ENCODE data around the gene DNAJA4.

DNA sequence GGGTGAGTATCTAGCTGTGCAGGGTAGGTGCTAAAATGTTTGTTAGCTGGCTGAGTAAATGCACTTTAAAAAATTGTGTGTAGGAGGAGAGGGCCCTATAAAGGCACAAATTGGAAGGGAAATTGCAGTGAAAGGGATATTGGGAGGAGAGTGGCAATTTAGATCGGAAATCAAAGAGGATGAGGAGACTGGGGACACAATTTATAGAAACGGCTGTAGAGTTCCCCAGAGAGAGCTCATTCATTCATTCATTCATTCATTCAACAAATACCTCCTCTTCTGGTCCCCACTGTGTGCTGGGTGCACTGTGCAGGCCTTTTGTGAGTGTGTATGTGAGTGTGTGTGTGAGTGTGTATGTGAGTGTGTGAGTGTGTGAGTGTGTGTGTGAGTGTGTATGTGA is 2.4 kb downstream of the DNAJA4 start:
- TF ChIP-seq, protein P1, sequence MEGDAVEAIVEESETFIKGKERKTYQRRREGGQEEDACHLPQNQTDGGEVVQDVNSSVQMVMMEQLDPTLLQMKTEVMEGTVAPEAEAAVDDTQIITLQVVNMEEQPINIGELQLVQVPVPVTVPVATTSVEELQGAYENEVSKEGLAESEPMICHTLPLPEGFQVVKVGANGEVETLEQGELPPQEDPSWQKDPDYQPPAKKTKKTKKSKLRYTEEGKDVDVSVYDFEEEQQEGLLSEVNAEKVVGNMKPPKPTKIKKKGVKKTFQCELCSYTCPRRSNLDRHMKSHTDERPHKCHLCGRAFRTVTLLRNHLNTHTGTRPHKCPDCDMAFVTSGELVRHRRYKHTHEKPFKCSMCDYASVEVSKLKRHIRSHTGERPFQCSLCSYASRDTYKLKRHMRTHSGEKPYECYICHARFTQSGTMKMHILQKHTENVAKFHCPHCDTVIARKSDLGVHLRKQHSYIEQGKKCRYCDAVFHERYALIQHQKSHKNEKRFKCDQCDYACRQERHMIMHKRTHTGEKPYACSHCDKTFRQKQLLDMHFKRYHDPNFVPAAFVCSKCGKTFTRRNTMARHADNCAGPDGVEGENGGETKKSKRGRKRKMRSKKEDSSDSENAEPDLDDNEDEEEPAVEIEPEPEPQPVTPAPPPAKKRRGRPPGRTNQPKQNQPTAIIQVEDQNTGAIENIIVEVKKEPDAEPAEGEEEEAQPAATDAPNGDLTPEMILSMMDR (IDR thresholded peaks at IDR 0.05), result no peak
- TF ChIP-seq POLR2A (IDR thresholded peaks at IDR 0.05), result no peak
